22Rv1 (cell line): ENCODE results near the gene UGDH.

Experiments used
- H3K27ac ChIP-seq: fragments of 450-650 bp; 2 replicates; pipeline ENCODE4 v1.5.1; 2017
- CTCF ChIP-seq: fragments of 450-650 bp; IDR thresholded peaks from 2 replicates; pipeline ENCODE4 v1.5.1; 2017; ENCODE audit warnings: mild to moderate bottlenecking
- ZFX ChIP-seq: fragments of 450-650 bp; IDR thresholded peaks from 2 replicates; pipeline ENCODE4 v1.6.1; 2017; ENCODE audit warnings: antibody characterized with exemption, borderline replicate concordance

The UGDH gene

GRCh38 chr4:39527296-39528060 is at the start of gene UGDH:
TSS of gene UGDH (minus strand) at chr4:39527439. CDS start at chr4:39521512, 5,927 bp downstream.
- TF ChIP-seq ZFX: no peak
- no peak for TF ChIP-seq CTCF
- H3K27ac ChIP-seq: peak within 1 kb of the TSS; percentile 91

DNA sequence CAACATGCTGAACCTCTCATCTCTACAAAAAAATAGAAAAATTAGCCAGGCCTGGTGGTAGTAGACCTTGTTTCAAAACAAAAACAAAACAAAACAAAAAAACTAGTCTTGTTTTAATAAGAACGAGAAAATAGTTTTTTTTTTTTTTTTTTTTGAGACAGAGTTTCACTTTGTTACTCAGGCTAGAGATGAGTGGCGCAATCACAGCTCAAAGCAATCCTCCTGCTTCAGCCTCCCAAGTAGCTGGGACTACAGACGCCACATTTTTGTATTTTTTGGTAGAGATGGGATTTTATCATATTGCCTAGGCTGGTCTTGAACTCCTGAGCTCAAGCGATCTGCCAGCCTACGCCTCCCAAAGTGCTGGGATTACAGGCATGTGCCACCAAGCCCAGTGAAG is 47.7 kb upstream of the UGDH start:
- peak overlapping the region; percentile 52 for H3K27ac ChIP-seq
- TF ChIP-seq ZFX (no peak), CTCF (no peak)

DNA sequence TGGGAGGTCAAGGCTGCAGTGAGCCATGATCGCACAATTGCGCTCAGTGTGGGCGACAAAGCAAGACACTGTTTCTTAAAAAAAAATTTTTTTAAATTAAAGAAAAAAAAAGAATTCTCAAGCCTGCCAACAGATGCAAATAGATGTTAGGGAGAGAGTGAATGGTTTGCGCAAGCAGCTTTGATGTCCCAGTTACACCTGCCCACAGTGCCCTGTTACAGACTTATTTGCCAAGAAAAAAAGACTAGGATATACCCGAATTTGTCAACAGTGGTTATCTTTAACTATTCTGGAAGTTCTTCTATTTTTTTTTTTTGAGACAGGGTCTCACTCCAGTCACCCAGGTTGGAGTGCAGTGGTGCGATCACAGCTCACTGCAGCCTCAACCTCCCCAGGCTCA is 44.3 kb upstream of the UGDH start:
- no peak overlapping the region for H3K27ac ChIP-seq
- no peak for TF ChIP-seq CTCF
- TF ChIP-seq ZFX: no peak

DNA sequence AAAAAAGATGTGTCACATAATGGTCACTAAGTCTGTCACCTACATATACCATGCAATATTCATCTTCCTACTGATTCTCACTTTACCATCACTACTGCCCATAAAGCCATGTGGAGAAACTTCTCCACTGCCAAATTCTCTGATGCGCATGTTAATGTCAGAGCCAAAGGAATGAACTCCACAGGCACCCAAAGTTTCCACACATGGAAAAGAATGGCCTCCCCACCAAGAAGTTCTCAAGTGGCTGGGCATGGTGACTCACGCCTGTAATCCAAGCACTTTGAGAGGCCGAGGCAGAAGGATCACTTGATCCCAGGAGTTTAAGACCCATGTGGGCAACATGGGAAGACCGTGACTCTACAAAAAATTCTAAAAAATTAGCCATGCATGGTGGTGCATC is 43.8 kb upstream of the UGDH start:
- H3K27ac ChIP-seq: peak overlapping the region; percentile 47; the same call in 1 of the 2 replicates
- TF ChIP-seq CTCF (no peak), ZFX (no peak)

DNA sequence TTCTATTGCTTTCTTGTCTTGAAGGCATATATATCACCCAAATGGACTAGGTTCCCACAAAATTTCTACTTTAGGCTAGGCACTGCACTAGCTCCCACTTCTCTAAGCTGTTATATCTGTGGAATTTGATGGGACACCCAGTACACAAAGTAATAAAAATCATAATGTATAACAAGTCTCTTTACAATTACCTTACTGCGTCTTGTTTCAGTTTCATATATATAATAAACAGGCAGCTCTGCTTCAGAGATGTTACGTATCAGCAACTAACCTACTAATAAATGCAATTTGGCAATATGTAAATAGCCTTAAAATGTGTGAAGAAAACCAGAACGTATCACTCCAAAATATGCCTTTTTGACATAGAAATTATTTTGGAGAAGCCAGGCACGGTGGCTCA is 42.0 kb upstream of the UGDH start:
- H3K27ac ChIP-seq: peak overlapping the region; percentile 47
- TF ChIP-seq ZFX (no peak), CTCF (no peak)

- H3K27ac ChIP-seq: peak overlapping the region; percentile 47
- no peak for TF ChIP-seq CTCF
- TF ChIP-seq ZFX: no peak
Measured at GRCh38 chr4:39568805-39569204, 41.6 kb upstream of the UGDH start.

- TF ChIP-seq CTCF: no peak
- no peak for TF ChIP-seq ZFX
- no peak overlapping the region for H3K27ac ChIP-seq
Measured at GRCh38 chr4:39565878-39566600, 38.8 kb upstream of the UGDH start.
